ENCODE data around the gene LONRF3.

GRCh38 chrX:119017077-119017476 lies 42.7 kb downstream of the LONRF3 start:
- TF ChIP-seq POLR2A (IDR thresholded peaks at IDR 0.05) (no peak), CTCF (IDR thresholded peaks at IDR 0.05) (no peak), EP300 (IDR thresholded peaks at IDR 0.05) (no peak)
